ENCODE measurements around the gene MRPL11. TPM values are rescaled to one million over a fixed set of nuclear protein-coding genes. Genes with fewer than 3 reads are reported as not detected.

Gene MRPL11
- total RNA-seq, 1 experiment from 2014 or later = 105 TPM

DNA sequence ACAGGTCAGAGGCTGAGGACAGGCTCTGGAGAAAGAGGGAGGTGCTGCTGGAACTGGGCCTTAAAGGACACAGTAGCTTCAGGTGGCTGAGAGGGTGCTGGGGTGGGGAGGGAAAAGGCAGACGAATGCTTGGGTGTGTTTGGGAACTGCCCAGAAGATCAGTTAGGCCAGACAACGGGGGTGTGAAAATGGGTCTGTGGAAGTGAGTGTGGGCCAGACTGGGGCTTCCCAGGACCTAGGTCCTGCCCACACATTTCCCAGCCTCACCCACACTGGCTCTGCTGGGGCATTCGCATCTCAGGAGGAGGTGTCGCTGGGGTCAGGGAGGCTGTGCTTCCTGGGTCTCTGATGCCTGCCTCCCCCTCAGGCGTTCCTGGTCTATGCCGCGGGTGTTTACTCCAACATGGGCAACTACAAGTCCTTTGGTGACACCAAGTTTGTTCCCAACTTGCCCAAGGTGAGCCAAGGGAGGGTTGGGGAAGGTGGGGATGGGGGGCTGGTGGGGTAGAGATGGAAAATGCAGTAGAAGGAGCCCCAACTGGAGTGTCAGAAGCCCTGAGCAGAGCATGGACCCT is 46.2 kb upstream of the MRPL11 start:
- no peak overlapping the region for H2AK5ac ChIP-seq (ENCODE audit: insufficient read length, low read length)
- H3K56ac ChIP-seq (ENCODE audit: insufficient read length, low read depth, low read length) = no peak overlapping the region
- no peak for DNase-seq
- no peak overlapping the region for H3K27ac ChIP-seq (ENCODE audit: insufficient read length, low read depth, low read length)
- H2BK5ac ChIP-seq (ENCODE audit: insufficient read length, low read length) = no peak overlapping the region
- Mint-ChIP-seq H3K4me1 (peaks cover 4 to 7% of the 10 kb centered on the region in 2 experiments), H3K27me3 (ENCODE audit: low read depth) (no peaks in the 10 kb centered on the region), H3K27ac (no peak overlapping the region; a peak in 1 of 7 replicates), H3K36me3 (ENCODE audit: insufficient read depth in 1 of 3, low read depth in 3 of 3) (peaks cover 0 to 62% (median 45%) of the 10 kb centered on the region in 3 experiments; a peak in 6 of 7 replicates), H3K4me3 (no peak overlapping the region), H3K9me3 (no peaks in the 10 kb centered on the region)
- H2BK120ac ChIP-seq (ENCODE audit: low read depth, low read length, poor library complexity, severe bottlenecking) = no peak overlapping the region
- H2AFZ ChIP-seq (ENCODE audit: low read length) = no peak overlapping the region
- H3K4me1 ChIP-seq (ENCODE audit: insufficient read depth, low read length) = no peaks in the 10 kb centered on the region
- H4K91ac ChIP-seq (ENCODE audit: insufficient read length, low read depth, low read length) = no peak overlapping the region
- no peak overlapping the region for H3K23ac ChIP-seq (ENCODE audit: insufficient read length, low read depth, low read length)
- H3K9me3 ChIP-seq (ENCODE audit: control insufficient read depth, low read depth, low read length) = no peaks in the 10 kb centered on the region
- H3K27me3 ChIP-seq (ENCODE audit: insufficient read depth, low read length) = no peaks in the 10 kb centered on the region
- no peak overlapping the region for H3K9ac ChIP-seq (ENCODE audit: extremely low read depth, insufficient read length, low read length)
- H3K79me2 ChIP-seq (ENCODE audit: insufficient read depth, low read length) = no peaks in the 10 kb centered on the region
- H3K79me1 ChIP-seq (ENCODE audit: insufficient read depth, low read depth, low read length, poor library complexity, severe bottlenecking) = no peaks in the 10 kb centered on the region
- H3K23me2 ChIP-seq (ENCODE audit: insufficient read length, low read depth, low read length, poor library complexity, severe bottlenecking) = peaks cover 4% of the 10 kb centered on the region
- no peak overlapping the region for H2BK20ac ChIP-seq (ENCODE audit: low read depth, low read length, poor library complexity, severe bottlenecking)
- H2BK15ac ChIP-seq (ENCODE audit: low read depth, low read length) = no peak overlapping the region
- no peak overlapping the region for H4K5ac ChIP-seq (ENCODE audit: insufficient read length, low read depth, low read length)
- H3K14ac ChIP-seq (ENCODE audit: insufficient read depth, low read length) = no peak overlapping the region
- H3K4me2 ChIP-seq (ENCODE audit: insufficient read depth, insufficient read length, low read length) = no peak overlapping the region
- TF ChIP-seq, protein P1, sequence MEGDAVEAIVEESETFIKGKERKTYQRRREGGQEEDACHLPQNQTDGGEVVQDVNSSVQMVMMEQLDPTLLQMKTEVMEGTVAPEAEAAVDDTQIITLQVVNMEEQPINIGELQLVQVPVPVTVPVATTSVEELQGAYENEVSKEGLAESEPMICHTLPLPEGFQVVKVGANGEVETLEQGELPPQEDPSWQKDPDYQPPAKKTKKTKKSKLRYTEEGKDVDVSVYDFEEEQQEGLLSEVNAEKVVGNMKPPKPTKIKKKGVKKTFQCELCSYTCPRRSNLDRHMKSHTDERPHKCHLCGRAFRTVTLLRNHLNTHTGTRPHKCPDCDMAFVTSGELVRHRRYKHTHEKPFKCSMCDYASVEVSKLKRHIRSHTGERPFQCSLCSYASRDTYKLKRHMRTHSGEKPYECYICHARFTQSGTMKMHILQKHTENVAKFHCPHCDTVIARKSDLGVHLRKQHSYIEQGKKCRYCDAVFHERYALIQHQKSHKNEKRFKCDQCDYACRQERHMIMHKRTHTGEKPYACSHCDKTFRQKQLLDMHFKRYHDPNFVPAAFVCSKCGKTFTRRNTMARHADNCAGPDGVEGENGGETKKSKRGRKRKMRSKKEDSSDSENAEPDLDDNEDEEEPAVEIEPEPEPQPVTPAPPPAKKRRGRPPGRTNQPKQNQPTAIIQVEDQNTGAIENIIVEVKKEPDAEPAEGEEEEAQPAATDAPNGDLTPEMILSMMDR (conservative IDR thresholded peaks at IDR 0.05) = no peak
- no peak overlapping the region for H2BK12ac ChIP-seq (ENCODE audit: insufficient read length, low read depth, low read length)
- no CpG with 5 or more reads among the region's 7 CpGs for WGBS (ENCODE audit: extremely low coverage, insufficient read length, low lambda C conversion rate)
- no peak overlapping the region for H3T11ph ChIP-seq (ENCODE audit: low read length)
- H4K8ac ChIP-seq (replicated peaks; ENCODE audit: insufficient read length, low read depth, low read length) = no peak overlapping the region
- H4K20me1 ChIP-seq (ENCODE audit: control insufficient read depth, insufficient read depth, insufficient read length) = no peaks in the 10 kb centered on the region
- no peak overlapping the region for H3K18ac ChIP-seq (ENCODE audit: insufficient read length, low read depth, low read length)
- H3K4ac ChIP-seq (ENCODE audit: low read depth, low read length) = no peak overlapping the region
